GM21423 (cell line): ENCODE results near the gene NHSL1.
A peak's percentile ranks its signal among the peaks of the same experiment; 100 is the strongest.

Experiments used
- ATAC-seq: cut with Tn5 transposase; IDR thresholded peaks from one replicate; pipeline ENCODE4 v1.9.1; 2021; ENCODE audit warnings: mild to moderate bottlenecking, moderate library complexity; ENCODE audit not compliant: unreplicated experiment

NHSL1 gene

DNA sequence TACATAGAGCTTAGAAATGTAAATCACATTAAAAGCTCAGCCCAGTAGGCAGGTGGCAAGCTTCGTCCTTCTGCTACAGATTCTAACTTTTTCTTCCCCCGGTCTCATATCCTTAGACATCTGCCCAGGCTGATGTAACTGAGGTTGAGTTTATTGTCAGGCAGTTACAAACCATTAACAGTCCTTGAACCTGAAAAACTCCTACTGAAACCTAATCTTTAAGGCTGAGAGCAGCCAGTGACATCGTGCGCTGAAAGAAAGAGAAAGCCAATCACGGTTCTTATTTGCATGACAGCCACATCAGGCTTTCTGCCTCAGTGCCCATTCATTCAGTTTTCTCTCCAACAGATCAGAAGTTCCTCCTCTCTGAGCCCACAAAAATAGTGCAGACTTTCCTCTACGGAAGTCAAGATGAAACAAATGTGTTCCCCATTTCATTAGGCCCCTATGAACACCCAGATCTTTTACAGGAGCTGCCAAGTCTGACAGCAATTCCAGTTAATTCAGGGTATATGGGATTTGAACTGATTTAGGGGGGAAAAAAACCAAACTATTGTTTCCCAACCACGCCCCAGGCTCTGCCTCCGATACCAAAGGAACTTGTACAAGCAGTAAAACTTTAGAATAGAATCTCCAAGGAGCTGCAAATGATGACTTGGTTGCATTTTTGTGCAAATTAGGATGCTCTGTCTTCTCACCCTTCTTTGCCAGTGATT lies at the start of gene NHSL1:
Gene NHSL1 (minus strand): TSS at position 192 of the 716 bp plus-strand sequence. CDS start 204 bp downstream, outside the sequence.
- ATAC-seq, result peak; percentile 94

DNA sequence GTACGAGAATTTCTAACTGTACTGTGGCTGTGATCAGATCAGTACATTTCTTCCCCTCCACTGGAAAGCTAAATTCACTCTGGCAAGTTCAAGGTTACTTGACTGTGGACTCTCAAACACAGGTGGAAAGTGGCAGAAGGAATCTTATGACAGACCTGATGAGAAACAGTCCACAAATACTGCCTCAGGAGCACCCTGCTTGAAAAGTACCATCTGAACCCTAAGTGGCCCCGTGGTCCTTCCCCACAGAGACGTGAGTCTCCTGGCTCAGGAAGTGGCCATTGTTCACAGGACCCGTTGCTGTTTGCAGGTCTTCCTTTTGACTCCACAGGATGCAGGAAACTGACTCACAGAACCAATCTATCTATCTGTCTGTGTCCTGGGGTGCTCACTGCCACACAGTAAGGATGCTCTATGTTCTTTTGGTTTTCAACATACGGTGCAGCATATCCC lies 47.5 kb upstream of the NHSL1 start:
- no peak for ATAC-seq

GRCh38 chr6:138545621-138545980 lies 46.3 kb upstream of the NHSL1 start:
- ATAC-seq, result no peak

DNA sequence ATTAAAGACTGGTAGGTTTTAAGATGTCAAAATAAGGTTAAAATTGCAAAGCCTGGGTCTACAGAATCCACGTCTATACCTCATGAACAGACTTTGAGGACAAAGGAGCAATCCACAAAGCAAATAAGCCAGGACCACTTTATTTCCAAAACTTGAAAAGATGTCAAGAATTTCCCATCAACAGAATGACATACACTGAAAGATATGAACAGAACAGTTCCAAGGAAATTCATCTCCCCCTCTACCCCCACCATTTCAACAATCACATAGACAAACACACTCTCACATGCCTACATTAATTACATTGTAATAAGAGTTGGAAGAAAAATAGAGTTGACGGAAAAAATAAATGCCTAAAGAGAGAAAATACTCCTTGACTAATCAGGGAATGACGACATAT lies 45.2 kb upstream of the NHSL1 start:
- no peak for ATAC-seq

- ATAC-seq, result no peak
Measured at GRCh38 chr6:138543657-138544056, 44.4 kb upstream of the NHSL1 start.

- no peak for ATAC-seq
Measured at GRCh38 chr6:138541823-138542481, 42.7 kb upstream of the NHSL1 start.

GRCh38 chr6:138540468-138540867 lies 41.2 kb upstream of the NHSL1 start:
- no peak for ATAC-seq

GRCh38 chr6:138539876-138540275 lies 40.6 kb upstream of the NHSL1 start:
- ATAC-seq, result no peak

GRCh38 chr6:138538390-138539031 lies 39.2 kb upstream of the NHSL1 start:
- ATAC-seq, result no peak

- ATAC-seq, result no peak
Measured at GRCh38 chr6:138537106-138537505, 37.8 kb upstream of the NHSL1 start.

- no peak for ATAC-seq
Measured at GRCh38 chr6:138535728-138536455, 36.6 kb upstream of the NHSL1 start.

GRCh38 chr6:138533667-138534066 lies 34.4 kb upstream of the NHSL1 start:
- ATAC-seq, result no peak

- no peak for ATAC-seq
Measured at GRCh38 chr6:138531387-138531786, 32.1 kb upstream of the NHSL1 start.

DNA sequence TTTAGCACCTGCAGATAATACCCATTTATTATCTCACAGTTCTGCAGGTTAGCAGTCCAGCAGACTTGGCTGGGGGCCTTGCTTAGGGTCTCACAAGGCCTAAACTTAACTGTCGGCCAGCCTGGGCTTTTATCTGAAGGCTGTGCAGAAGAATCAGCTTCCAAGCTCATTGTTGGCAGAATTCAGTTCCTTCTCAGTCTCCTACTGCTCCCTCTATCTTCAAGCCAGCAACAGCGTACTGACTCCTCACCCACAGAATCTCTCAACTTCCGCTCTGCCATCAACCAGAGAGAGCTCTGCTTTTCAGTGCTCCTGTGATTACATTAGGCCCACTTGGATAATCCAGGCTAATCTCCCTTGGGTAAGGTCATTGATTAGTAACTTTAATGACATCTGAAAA lies 30.2 kb upstream of the NHSL1 start:
- ATAC-seq, result no peak

DNA sequence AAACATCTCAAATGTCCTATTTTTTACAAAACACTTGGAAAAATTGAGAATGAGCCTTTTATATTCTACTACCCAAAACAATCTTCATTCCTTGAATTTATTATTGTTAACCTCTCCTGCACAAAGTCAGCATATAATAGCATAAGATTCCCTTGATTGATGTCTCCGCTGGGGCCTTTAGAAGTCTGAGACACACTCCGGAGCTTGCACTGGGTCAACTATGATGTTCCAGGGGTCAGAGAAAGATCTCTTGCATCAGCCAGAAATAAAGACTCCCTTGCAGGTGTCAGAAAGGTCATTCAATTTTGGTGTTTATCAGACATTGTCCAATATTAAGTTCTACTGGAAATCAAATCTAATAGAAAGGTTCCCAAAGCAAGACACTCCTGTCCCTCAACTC lies 29.7 kb upstream of the NHSL1 start:
- ATAC-seq, result no peak

GRCh38 chr6:138528137-138528536 lies 28.8 kb upstream of the NHSL1 start:
- ATAC-seq, result no peak

DNA sequence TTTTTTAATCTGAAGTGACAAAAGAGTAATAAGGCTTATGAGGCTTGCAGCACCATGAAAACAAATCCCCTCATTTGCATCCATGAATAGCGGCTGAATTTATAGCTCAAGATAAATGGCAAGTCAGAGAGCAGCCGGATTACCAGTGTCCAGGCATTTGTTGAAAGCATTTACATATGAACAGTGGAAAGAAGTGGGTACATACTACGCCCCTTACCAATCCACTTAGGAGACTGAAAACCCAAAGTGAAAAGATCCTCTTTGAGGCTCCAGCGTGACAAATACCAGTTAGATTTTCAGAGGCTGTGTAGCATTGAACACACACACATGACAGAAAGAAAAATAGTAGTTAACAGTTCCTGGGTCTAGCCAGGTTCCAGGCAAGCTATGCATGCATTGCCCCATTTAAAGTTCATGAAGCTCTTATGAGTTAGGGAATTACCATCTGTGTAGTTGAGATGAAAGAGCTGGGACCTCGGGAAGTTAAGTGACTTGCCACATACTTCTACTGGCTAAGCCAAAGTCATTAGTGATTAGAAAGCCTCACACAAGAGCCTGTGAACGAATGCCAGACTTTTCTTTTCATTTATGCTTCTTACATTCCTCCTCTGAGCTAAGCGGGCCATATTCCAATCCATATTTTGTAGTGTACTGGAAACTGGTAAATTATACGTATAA lies 28.3 kb upstream of the NHSL1 start:
- ATAC-seq, result no peak

DNA sequence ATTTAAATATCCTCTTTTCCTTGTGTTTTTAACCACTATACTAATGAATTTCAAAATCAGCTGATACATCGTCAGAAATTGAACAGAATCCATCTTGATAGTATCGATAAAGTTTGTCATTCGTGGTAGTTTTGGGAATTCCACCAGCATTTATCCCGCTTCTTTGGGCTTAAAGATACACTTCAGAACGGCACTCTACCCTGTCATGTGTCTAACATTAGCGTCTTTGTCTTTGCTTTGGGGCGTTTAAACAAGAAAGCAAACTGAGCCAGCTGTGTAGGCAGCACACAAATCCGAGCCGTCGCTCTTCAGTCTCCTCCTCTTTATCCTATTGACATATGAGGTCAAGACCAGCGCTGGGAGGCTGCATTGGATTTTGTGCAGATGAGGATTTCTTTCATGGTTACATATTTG lies 27.5 kb upstream of the NHSL1 start:
- ATAC-seq, result no peak

GRCh38 chr6:138525355-138525754 lies 26.1 kb upstream of the NHSL1 start:
- no peak for ATAC-seq

- no peak for ATAC-seq
Measured at GRCh38 chr6:138524526-138524925, 25.2 kb upstream of the NHSL1 start.
